ENCODE results near the gene RAB26.
"Not testable (repeated sequence)": the region's sequence is repeated elsewhere in the genome, so short reads cannot be mapped to it uniquely, and the experiment has no call there.

GRCh38 chr16:2129251-2129650, 19.2 kb upstream of the RAB26 start:
- not testable (repeated sequence) for TF ChIP-seq POLR2AphosphoS5 (IDR thresholded peaks at IDR 0.05); CTCF (IDR thresholded peaks at IDR 0.05); POLR2A (IDR thresholded peaks at IDR 0.05; ENCODE audit: low read depth); EP300 (IDR thresholded peaks at IDR 0.05)
